GM21423 (cell line): ENCODE results near the gene CERS5.
"Not testable (repeated sequence)": the region's sequence is repeated elsewhere in the genome, so short reads cannot be mapped to it uniquely, and the experiment has no call there.

Experiments used
- ATAC-seq: cut with Tn5 transposase; IDR thresholded peaks from one replicate; pipeline ENCODE4 v1.9.1; 2021; ENCODE audit warnings: mild to moderate bottlenecking, moderate library complexity; ENCODE audit not compliant: unreplicated experiment

Gene CERS5

DNA sequence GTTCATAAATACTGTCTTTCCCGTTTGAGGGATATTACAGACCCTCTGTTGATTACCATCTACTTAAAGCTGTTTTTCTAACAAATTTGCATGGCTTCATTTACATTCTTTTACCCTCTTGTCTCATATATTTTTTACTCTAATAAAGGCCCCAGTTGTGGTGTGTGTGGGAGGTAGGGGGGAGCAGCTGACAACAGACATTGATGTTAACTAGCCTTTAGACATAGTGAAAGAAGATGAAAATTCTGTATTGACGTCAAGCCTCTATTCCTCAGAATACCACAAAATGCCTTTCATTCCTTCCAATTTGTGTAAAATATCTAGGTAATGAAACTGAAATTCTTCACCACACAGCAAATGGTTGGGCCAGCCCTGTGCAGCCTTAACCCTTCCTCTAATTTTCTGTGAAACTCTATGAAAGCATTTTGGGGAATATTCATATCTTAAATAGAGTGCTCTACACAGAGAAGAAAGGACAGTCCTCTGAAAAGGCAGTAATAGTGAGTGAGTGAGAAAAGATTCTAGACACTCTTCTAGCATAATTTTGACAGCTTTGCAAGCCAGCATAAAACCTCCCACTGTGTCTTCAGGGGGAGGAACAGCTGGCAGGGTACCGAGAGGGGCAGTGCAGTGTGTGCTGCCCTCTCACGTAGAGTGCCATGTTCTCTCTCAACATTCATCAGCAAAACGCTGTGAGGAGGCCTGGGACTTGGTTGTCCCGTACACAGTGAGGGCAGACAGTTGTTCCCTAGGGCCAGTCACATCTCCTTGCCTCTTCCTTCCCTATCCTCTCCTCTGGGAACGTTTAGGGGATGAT is 20.1 kb upstream of the CERS5 start:
- ATAC-seq, result peak; percentile 48

DNA sequence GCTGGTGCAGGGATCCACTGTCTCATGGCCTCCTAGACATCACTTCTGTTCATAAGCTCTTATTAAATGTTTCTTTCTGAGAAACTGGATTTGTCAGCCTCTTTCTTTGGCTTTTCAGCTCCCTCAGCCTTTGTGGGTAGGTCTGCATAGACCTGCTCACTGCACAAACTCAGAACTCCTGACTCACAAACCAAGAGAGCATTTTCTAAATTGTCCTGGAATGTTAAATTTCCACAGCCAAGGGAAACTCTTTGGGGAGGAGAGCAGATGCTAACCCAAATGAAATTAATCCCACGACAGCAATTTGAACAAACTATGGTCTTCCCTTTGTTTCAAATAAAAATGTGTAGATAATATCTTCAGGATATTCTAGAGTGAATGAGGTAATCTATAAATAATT is 19.5 kb upstream of the CERS5 start:
- ATAC-seq, result no peak

DNA sequence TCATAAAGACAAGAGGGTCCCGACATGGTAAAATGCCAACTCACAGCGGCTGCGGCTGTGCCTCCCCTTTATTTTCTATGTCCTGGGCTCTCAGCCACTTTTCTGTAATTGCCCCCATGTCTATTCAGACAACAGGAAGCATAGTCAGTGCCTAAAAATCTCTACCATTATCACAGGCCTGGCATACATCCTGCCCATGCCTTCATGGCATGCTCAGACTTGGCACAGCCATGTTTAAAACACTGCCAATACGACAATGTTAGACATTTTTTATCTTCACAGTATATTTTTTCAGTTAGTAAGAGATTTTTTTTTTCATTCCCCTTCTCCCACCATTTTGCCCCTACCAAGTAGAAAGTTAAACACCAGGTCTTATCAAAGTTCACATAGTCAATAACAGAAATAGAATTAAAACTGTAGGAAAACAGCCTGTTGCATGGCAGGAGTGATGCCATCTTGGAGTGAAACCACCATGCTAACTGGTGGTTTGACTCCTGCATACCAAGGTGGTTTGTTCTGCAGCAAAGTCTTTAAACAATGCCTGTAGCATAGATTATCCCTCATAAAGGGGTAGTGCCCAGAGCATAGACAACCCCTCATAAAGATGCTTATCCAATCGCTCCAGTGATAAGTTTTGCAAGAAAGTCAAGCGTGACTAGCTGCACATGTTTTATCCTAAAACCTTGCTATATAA is 18.9 kb upstream of the CERS5 start:
- ATAC-seq, result no peak

DNA sequence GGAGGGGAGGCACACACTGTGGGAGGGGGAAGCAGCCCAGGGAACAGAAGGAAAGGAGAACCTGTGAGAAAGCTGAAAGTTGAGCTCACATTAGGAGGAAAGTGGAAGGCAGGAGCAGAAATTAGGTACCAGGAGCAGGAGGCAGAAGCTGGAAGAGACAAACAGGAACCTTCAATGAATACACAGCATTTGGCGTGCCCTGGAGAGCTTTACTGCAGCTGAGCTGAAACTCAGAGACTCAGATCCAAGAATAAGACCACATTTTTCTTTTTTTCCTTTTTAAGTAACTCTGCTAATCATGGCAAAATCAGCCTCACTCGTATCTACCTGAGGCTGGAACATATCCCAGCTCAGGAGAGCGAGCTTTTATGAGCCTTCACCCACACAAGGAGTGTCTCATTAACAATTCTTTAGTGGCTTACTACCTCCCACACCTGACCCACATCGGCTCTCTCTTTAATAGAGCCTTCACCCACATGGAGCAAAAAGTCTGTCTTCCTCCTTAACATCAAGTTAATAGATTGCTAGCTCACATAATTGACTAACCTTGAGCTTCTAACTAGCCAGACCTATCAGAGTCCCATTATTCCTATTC is 18.2 kb upstream of the CERS5 start:
- ATAC-seq, result no peak

- ATAC-seq, result no peak
These were observed 17.1 kb upstream of the CERS5 start for GRCh38 chr12:50184261-50184660.

DNA sequence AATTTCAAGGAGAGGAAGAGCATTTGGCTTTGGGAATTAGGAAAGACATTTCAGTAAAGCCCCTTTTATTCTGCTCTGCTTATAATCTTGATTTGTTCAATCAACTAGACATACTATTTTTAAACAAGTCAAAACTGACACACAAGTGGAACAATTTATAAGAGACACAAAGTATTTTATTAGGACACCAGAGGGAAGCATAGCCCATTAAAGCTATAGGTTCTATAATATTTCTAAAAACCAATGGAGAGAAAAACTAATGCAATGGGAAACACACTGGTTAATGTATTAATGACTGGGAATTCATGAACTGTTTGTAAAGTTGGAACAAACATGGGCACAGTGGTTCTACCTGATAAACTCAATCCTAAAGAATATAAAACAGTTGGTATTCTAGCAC is 15.3 kb upstream of the CERS5 start:
- ATAC-seq, result no peak

- ATAC-seq, result no peak
These were observed 14.5 kb upstream of the CERS5 start for GRCh38 chr12:50181691-50182090.

DNA sequence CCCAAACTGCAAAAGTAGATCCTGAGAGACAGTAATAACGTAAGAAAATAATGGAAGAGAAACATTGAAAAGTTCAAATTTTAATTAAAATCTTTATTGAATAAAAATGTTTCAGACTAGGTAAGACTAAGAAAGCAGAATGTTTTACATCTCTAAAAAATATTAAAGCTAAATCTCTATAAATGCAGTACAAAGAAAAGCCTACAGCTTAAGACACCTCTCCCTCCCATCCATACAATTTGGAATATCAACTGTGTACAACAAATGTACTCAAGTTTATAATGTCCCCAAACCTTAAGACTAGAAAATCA is 8.5 kb upstream of the CERS5 start:
- no peak for ATAC-seq

GRCh38 chr12:50174971-50175715 is 8.0 kb upstream of the CERS5 start:
- no peak for ATAC-seq

GRCh38 chr12:50166799-50167048 is 445 bp downstream of the CERS5 start:
- peak; percentile 30 for ATAC-seq

DNA sequence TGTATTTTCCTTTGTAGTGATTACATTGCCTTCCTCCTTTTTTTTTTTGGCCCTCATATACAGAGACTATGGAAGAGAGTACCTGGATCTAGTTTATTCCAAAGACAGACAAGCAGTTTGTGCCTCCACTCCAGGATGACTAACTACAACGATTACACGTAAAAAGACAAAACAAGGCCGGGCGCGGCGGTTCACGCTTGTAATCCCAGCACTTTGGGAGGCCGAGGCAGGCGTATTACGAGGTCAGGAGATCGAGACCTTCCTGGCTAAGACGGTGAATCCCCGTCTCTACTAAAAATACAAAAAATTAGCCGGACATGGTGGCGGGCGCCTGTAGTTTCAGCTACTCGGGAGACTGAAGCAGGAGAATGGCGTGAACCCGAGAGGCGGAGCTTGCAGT is 2.2 kb downstream of the CERS5 start:
- ATAC-seq, result no peak

DNA sequence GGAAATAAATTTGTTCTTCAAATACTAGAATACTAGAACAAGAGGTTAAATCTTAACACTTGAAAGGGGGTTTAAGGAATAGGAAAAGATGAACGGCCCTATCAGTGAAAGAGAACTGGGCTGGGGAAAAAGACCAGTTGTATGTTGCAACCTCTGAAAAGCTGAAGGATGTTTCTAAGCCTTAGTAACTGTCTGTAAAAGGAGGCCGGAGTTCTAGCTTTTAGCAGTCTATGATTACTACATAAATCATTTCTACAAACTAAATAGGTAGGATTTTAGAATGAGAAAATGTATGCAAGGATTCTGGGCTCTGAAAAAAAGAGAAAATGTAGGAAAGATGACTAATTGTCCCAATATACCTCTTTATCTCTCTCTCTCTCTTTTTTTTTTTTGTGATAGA is 4.9 kb downstream of the CERS5 start:
- no peak for ATAC-seq

GRCh38 chr12:50160643-50161042 is 6.5 kb downstream of the CERS5 start:
- no peak for ATAC-seq

DNA sequence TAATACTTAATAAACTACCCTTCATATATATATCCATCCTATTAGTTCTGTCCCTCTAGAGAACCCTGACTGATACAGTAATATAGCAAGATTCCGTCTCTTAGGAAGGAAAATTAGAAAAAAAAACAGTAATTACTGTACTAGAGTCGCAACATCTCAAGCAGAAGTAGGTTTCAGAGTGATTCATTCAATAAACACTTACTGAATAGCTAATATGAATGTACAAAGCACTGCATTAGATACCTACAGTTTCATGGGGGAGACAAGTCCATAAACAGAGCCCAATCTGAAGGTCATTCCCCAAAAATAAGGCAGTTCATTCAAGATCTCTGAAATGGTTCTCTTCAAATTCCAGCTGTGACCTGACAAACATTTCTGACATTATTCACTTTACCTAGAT is 9.9 kb downstream of the CERS5 start:
- no peak for ATAC-seq

- ATAC-seq, result no peak
These were observed 10.5 kb downstream of the CERS5 start for GRCh38 chr12:50156641-50157040.

DNA sequence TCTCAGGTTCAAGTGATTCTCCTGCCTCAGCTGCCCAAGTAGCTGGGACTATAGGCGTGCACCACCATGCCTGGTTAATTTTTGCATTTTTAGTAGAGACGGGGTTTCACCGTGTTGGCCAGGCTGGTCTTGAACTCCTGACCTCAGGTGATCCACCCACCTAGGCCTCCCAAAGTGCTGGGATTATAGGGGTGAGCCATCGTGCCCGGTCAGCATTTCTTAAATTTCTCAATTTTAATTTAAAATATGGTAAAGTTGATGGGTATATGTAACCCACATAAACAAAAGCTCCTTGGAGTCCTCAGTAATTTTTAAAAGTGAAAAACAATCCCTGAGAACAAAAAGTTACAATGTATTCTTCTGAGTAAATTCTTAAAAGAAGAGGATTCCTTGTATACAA is 12.2 kb downstream of the CERS5 start:
- ATAC-seq, result not testable (repeated sequence)

- no peak for ATAC-seq
These were observed 16.0 kb downstream of the CERS5 start for GRCh38 chr12:50151047-50151687.

GRCh38 chr12:50149311-50149710 is 17.9 kb downstream of the CERS5 start:
- ATAC-seq, result no peak

GRCh38 chr12:50148011-50148410 is 19.2 kb downstream of the CERS5 start:
- ATAC-seq, result not testable (repeated sequence)

DNA sequence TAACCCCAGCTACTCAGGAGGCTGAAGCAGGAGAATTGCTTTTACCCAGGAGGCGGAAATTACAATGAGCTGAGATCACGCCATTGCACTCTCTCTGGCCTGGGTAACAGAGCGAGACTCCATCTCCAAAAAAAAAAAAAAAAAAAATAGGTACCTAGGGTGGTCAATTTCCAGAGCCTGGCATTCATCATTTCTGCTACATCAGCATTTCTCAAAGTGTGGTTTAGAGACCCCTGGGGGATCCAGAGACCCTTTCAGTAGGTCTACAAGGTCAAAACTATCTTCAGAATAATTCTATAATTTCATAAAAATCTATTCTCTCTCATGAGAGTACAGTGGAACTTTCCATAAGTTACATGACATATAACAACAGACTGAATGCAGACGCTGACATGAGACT is 19.9 kb downstream of the CERS5 start:
- no peak for ATAC-seq

GRCh38 chr12:50145439-50145838 is 21.7 kb downstream of the CERS5 start:
- ATAC-seq, result no peak
